AG09309 (cell line): ENCODE data around the gene MRC1.
A peak's percentile ranks its signal among the peaks of the same experiment; 100 is the strongest.

ENCODE experiments used
- DNase-seq: peaks from one replicate; pipeline ENCODE4 v3.0.0-alpha.2; 2010; ENCODE audit warnings: low read depth
- H3K4me3 ChIP-seq: 2 replicates; pipeline ENCODE4 v1.5.1; 2011; ENCODE audit warnings: mild to moderate bottlenecking, low read depth, low read length, moderate library complexity; ENCODE audit not compliant: control insufficient read depth
- CTCF ChIP-seq: IDR thresholded peaks from 2 replicates; pipeline ENCODE4 v1.5.1; 2011; ENCODE audit warnings: mild to moderate bottlenecking, low read depth, low read length, inconsistent platforms; ENCODE audit not compliant: insufficient read depth, control insufficient read depth; ENCODE audit errors: missing control alignments

Gene MRC1

GRCh38 chr10:17833656-17834055, 24.5 kb downstream of the MRC1 start:
- no peak for DNase-seq
- H3K4me3 ChIP-seq = no peak overlapping the region
- no peak for TF ChIP-seq CTCF

- TF ChIP-seq CTCF = no peak
- peak; percentile 64 for DNase-seq
Measured at GRCh38 chr10:17835688-17836087, 26.5 kb downstream of the MRC1 start.

GRCh38 chr10:17836942-17837341, 27.8 kb downstream of the MRC1 start:
- DNase-seq = peak; percentile 44

More at GRCh38 chr10:17835688-17836087, 26.5 kb downstream of the MRC1 start:
- H3K4me3 ChIP-seq = no peak overlapping the region

GRCh38 chr10:17838080-17838648, 29.0 kb downstream of the MRC1 start:
- no peak for TF ChIP-seq CTCF
- H3K4me3 ChIP-seq = no peak overlapping the region
- DNase-seq = no peak

More at GRCh38 chr10:17836942-17837341, 27.8 kb downstream of the MRC1 start:
- H3K4me3 ChIP-seq = peak overlapping the region; percentile 16
- TF ChIP-seq CTCF = no peak

GRCh38 chr10:17841050-17841449, 31.9 kb downstream of the MRC1 start:
- no peak for TF ChIP-seq CTCF
- no peak for DNase-seq
- no peak overlapping the region for H3K4me3 ChIP-seq

- no peak overlapping the region for H3K4me3 ChIP-seq
- TF ChIP-seq CTCF = no peak
- DNase-seq = no peak
Measured at GRCh38 chr10:17842641-17843040, 33.5 kb downstream of the MRC1 start.
